ENCODE data around the gene FAM162A. TPM values are rescaled to one million over a fixed set of nuclear protein-coding genes. Genes with fewer than 3 reads are reported as not detected.
A peak's percentile ranks its signal among the peaks of the same experiment; 100 is the strongest.

The FAM162A gene
- total RNA-seq, 2 donors from 2014 or later, result 7.1 to 8.0 TPM

DNA sequence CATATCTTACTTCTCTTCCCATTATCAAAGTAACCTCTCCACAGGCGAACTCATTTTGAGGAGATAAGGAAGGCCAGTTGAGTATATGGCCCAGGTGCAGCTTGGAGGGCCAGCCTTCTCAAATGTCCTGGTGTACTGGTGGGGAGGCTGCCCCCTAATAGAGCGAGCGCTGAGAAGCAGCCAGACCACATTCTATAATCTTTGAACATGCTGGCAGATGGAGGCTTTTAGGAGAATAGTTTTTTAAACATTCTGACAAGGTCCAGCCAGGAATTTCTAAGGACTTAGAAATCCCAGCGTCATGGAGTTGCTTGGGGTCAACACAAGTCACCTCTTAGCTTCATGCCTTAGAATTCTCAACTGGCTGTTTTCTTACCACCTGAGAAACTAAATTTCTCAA is 26.1 kb downstream of the FAM162A start:
- TF ChIP-seq, protein P1, sequence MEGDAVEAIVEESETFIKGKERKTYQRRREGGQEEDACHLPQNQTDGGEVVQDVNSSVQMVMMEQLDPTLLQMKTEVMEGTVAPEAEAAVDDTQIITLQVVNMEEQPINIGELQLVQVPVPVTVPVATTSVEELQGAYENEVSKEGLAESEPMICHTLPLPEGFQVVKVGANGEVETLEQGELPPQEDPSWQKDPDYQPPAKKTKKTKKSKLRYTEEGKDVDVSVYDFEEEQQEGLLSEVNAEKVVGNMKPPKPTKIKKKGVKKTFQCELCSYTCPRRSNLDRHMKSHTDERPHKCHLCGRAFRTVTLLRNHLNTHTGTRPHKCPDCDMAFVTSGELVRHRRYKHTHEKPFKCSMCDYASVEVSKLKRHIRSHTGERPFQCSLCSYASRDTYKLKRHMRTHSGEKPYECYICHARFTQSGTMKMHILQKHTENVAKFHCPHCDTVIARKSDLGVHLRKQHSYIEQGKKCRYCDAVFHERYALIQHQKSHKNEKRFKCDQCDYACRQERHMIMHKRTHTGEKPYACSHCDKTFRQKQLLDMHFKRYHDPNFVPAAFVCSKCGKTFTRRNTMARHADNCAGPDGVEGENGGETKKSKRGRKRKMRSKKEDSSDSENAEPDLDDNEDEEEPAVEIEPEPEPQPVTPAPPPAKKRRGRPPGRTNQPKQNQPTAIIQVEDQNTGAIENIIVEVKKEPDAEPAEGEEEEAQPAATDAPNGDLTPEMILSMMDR (IDR thresholded peaks at IDR 0.05), result no peak
- Histone ChIP-seq H3K4me3 (no peak overlapping the region), H3K4me1 (ENCODE audit: control insufficient read depth in 1 of 2, low read depth in 2 of 2) (peaks cover 8 to 9% of the 10 kb centered on the region in 2 donors), H3K27ac (no peak overlapping the region), H3K27me3 (replicated peaks; ENCODE audit: insufficient read depth) (no peaks in the 10 kb centered on the region), H3K36me3 (peaks cover 23% of the 10 kb centered on the region), H3K9me3 (no peaks in the 10 kb centered on the region)
- no peak for ATAC-seq (ENCODE audit: insufficient number of reproducible peaks, low FRiP score, low read depth)
- DNase-seq (ENCODE audit: low spot score), result no peak

- TF ChIP-seq, protein P1 (IDR thresholded peaks at IDR 0.05), result no peak
- ATAC-seq (ENCODE audit: insufficient number of reproducible peaks, low FRiP score, low read depth) (no peak), DNase-seq (ENCODE audit: low spot score) (no peak)
- Histone ChIP-seq H3K27me3 (replicated peaks; ENCODE audit: insufficient read depth) (no peaks in the 10 kb centered on the region), H3K4me1 (ENCODE audit: control insufficient read depth in 1 of 2, low read depth in 2 of 2) (peaks cover 9 to 12% of the 10 kb centered on the region in 2 donors), H3K36me3 (peaks cover 23% of the 10 kb centered on the region), H3K4me3 (no peak overlapping the region), H3K9me3 (no peaks in the 10 kb centered on the region), H3K27ac (no peak overlapping the region)
These were observed 26.7 kb downstream of the FAM162A start for GRCh38 chr3:122410639-122411038.

DNA sequence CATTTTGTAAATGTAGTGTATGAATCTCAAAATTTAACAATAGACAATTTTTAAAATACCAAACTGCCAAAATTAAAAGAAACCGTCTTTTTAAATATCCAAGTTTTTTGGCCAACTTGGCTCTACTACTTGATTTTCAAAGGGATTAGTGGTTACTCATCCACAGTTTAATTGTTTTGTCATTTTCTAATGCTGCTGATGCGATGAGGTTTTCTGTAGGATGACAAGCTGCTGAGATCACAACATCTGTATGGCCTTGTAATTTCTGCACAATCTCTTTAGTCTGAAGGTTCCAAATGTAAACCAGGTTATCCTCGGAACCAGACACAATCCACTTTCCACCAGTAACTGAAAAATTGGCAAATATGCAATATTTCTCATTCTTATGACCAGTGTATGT is 30.4 kb downstream of the FAM162A start:
- H3K4me1 ChIP-seq (ENCODE audit: control insufficient read depth in 1 of 2, low read depth in 2 of 2), result peaks cover 14 to 23% of the 10 kb centered on the region in 2 donors
- H3K36me3 ChIP-seq, result peaks cover 4% of the 10 kb centered on the region
- ATAC-seq (ENCODE audit: insufficient number of reproducible peaks, low FRiP score, low read depth) (no peak), DNase-seq (ENCODE audit: low spot score) (no peak)
- no peaks in the 10 kb centered on the region for H3K27me3 ChIP-seq (replicated peaks; ENCODE audit: insufficient read depth)
- TF ChIP-seq, protein P1 (IDR thresholded peaks at IDR 0.05), result no peak
- no peak overlapping the region for H3K4me3 ChIP-seq
- H3K27ac ChIP-seq, result peak overlapping the region in 1 of 2 donors; percentile 86
- H3K9me3 ChIP-seq, result no peaks in the 10 kb centered on the region

GRCh38 chr3:122415104-122415744 is 31.2 kb downstream of the FAM162A start:
- TF ChIP-seq, protein P1 (IDR thresholded peaks at IDR 0.05), result no peak
- Histone ChIP-seq H3K36me3 (no peaks in the 10 kb centered on the region), H3K9me3 (no peaks in the 10 kb centered on the region), H3K27me3 (replicated peaks; ENCODE audit: insufficient read depth) (no peaks in the 10 kb centered on the region), H3K4me1 (ENCODE audit: control insufficient read depth in 1 of 2, low read depth in 2 of 2) (peaks cover 14 to 23% of the 10 kb centered on the region in 2 donors), H3K4me3 (peak overlapping the region; percentile 87), H3K27ac (peak overlapping the region; percentile 86 to 91)
- no peak for ATAC-seq (ENCODE audit: insufficient number of reproducible peaks, low FRiP score, low read depth)
- DNase-seq (ENCODE audit: low spot score), result no peak

DNA sequence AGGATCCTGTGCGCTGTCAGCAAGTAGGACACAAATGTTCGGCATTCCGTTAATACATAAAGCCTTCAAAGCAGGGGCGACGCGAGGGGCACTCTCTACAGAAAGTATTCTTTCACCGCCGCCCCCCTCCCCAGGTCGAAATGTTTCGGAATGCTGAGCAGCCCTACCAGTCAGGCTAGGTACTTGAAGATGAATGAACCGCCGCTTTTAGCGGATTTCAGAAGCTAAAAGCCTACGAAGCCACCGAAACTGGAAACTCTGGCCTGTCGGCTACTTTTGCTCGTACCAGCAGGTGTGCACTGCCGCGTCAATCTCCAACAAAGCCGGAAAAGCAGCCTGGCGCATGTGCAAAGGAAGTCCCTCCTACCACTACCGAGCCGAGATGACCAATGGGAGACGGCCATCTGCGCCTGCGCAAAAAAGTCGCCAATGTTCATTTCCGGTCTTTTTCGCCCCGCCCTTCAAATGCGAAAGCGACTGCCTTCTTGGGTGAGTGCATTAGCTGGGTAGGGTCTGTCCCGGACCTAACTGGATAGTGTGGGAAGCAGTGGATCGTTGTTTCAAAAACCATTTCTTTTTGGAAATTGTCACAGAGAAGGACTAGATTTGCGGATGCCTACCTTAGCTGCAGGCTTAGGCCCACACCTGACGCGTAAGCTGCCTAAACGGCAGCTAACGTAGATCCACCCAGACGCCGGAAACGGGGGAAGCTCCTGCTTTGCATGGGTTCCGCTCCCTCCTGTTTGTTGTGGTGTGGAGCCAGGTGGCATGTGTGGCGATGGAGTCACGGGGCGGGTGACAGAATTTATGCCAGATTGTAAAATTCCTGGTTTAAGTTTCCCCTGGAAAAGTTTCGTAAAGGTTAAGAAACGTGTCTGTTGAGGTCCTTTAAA is 32.0 kb downstream of the FAM162A start, which contains the start of gene WDR5B:
Gene WDR5B, minus strand, starts transcription at position 301 of the 893 bp plus-strand sequence. CDS start 534 bp downstream, outside the sequence.
- DNase-seq (ENCODE audit: low spot score) (peak; percentile 87), ATAC-seq (ENCODE audit: insufficient number of reproducible peaks, low FRiP score, low read depth) (peak; percentile 99)
- Histone ChIP-seq H3K4me3 (peak within 1 kb of the TSS; percentile 87), H3K27ac (peak within 1 kb of the TSS; percentile 86 to 91), H3K4me1 (ENCODE audit: control insufficient read depth in 1 of 2, low read depth in 2 of 2) (peaks cover 14 to 23% of the 10 kb centered on the region in 2 donors), H3K27me3 (replicated peaks; ENCODE audit: insufficient read depth) (no peaks in the 10 kb centered on the region), H3K9me3 (no peaks in the 10 kb centered on the region), H3K36me3 (no peaks in the 10 kb centered on the region)
- TF ChIP-seq, protein P1 (IDR thresholded peaks at IDR 0.05), result peak; percentile 8
